Myocyte (in vitro differentiated cells): Measurements from ENCODE around the gene IL18BP. TPM values are rescaled to one million over a fixed set of nuclear protein-coding genes. Genes with fewer than 3 reads are reported as not detected.

Source experiments
- DNase-seq: peaks from one replicate; pipeline ENCODE4 v3.0.0-alpha.2; 2012; ENCODE audit warnings: low read depth
- total RNA-seq: library from RNA; depleted of rRNA; stranded (reverse); fragments of >200 nt; gene quantifications from 2 replicates; pipeline ENCODE4 v1.2.3, GENCODE V29; 2014

Gene IL18BP
- total RNA-seq, 1 donor from 2014 or later: 4.1 TPM

- DNase-seq: no peak
These were observed 2.2 kb upstream of the IL18BP start for GRCh38 chr11:71996517-71996916.

GRCh38 chr11:71996946-71997345, 1.8 kb upstream of the IL18BP start:
- DNase-seq: peak; percentile 88

GRCh38 chr11:71997594-71997993, 1.1 kb upstream of the IL18BP start:
- DNase-seq: no peak

GRCh38 chr11:71998061-71998460, 648 bp upstream of the IL18BP start:
- DNase-seq: no peak

- peak; percentile 48 for DNase-seq
These were observed 653 bp downstream of the IL18BP start for GRCh38 chr11:71999362-71999761.

GRCh38 chr11:71999798-72000197, 1.1 kb downstream of the IL18BP start:
- no peak for DNase-seq

GRCh38 chr11:72000202-72000867, 1.6 kb downstream of the IL18BP start:
- no peak for DNase-seq

- no peak for DNase-seq
These were observed 2.6 kb downstream of the IL18BP start for GRCh38 chr11:72001285-72001684.

GRCh38 chr11:72001834-72002591, 3.3 kb downstream of the IL18BP start:
- DNase-seq: peak; percentile 76

GRCh38 chr11:72002841-72003775, 4.4 kb downstream of the IL18BP start:
- no peak for DNase-seq

GRCh38 chr11:72003776-72004171, 5.1 kb downstream of the IL18BP start:
- no peak for DNase-seq

- DNase-seq: no peak
These were observed 6.0 kb downstream of the IL18BP start for GRCh38 chr11:72004515-72005346.

GRCh38 chr11:72005347-72006260, 6.9 kb downstream of the IL18BP start:
- no peak for DNase-seq

GRCh38 chr11:72006309-72007088, 7.8 kb downstream of the IL18BP start:
- no peak for DNase-seq

- DNase-seq: no peak
These were observed 8.4 kb downstream of the IL18BP start for GRCh38 chr11:72007089-72007476.

GRCh38 chr11:72007587-72007986, 8.9 kb downstream of the IL18BP start:
- no peak for DNase-seq

- DNase-seq: peak; percentile 50
These were observed 10.0 kb downstream of the IL18BP start for GRCh38 chr11:72008728-72009127.

GRCh38 chr11:72009156-72009555, 10.4 kb downstream of the IL18BP start:
- DNase-seq: no peak
